Activated naive CD4-positive, alpha-beta T cell (primary cell): ENCODE measurements around the gene CD28.

ENCODE experiments used
- DNase-seq, 4 experiments: peaks; one replicate each; lab custom pipeline; 2025; lab: John Stamatoyannopoulos, UW

The CD28 gene

DNA sequence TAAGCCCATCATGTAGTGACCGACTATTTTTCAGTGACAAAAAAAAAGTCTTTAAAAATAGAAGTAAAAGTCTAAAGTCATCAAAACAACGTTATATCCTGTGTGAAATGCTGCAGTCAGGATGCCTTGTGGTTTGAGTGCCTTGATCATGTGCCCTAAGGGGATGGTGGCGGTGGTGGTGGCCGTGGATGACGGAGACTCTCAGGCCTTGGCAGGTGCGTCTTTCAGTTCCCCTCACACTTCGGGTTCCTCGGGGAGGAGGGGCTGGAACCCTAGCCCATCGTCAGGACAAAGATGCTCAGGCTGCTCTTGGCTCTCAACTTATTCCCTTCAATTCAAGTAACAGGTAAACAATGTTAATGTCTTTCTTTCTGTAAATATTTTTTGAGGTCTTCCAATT lies at the start of gene CD28:
Gene CD28 (plus strand): TSS at position 237 of the 400 bp plus-strand sequence. CDS start 58 bp downstream, at position 295.
- DNase-seq, result peak; percentile 53 to 76 (median 70)

DNA sequence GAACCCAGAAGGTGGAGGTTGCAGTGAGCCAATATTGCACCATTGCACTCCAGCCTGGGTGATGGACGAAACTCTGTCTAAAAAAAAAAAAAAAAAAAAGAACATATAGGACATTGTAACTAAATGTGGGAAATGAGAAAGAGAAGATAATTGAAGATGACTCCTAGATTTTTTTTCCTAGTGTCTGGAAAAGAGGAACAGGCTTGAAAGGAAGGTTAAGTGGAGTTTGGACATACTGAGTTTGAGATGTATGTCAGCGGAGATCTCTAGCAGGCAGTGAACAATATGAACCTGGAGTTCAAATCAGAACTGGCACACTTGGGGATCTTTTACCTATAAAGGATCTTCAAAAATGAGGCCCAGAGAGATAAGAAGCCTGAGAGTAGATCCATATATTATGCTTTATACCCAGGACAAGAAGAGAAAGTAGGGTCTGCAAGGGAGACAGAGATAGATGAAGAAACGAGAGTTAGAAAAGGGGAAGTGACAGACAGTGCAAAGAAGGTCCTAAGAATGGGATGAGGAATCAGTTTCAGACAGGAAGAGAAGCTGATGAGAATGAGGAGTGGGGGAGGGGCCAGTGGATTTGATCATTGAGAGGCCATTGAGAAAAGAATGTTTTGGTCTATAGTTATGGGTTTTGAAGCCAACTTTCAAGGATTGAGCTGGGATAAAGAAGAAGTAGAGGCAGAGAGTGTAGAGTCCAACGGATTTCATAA lies 46.9 kb upstream of the CD28 start:
- DNase-seq, result no peak

DNA sequence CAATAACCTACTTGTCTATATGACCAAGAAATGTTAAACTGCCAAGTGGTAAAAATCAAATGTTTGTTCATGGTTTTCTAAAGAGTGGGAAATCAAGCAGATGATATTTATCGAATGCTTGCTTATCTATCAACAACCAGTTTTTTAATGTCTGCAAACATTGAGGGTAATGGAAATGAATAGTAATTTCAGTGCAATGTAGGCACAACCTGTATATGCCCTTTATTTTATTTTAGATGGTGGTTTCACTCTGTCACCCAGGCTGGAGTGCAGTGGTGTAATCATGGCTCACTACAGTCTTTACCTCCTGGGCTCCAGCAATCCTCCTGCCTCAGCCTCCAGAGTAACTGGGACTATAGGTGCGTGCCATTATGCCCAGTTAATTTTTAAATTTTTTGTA lies 46.0 kb upstream of the CD28 start:
- no peak for DNase-seq

DNA sequence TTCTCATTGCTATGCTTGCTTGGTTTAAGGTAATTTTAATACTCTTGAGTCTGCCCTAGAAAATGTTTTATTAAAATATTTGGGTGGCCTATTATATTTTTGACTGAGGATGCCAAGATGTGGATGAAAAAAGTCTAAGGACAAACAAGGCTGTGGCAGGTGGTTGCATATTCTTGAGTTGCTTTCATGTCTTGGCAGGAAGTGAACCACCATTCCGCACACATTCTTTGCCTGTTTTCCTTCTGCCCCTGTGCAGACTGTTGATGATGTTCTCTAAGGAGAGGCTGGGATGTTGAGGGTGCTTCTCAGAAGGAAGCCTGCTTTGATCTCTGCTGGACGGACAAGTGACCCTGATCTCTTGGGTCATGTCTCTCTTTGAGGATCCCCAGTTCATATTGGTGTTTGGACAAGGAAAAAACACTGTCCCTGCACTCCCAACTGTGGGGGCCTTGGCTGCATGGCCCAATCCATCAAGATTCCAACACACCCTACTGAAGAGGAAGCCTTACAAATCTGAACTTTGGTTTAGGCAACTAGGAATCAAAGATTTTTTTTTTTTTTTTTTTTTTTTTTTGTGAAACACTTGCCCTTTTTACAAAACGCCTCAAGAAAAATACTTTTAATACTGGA lies 45.0 kb upstream of the CD28 start:
- no peak for DNase-seq

DNA sequence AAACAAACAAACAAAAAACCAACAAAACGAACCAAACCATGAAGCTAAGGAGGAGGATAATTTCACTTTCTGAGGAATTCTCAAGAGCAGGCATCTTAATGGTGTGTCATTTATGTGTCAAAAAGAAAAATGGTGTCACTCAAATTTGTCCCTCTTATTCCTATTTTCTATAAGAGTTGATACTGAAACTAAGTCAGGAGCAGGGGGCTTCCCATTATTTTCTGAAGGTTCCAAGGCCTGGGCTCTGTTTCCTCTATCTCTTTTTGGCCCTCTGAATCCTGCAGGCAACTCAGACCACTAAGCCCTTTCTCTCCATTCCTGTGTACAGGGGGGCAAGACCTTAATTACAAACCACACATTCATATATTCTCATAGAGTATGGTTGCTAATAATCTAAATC lies 44.0 kb upstream of the CD28 start:
- DNase-seq, result no peak

DNA sequence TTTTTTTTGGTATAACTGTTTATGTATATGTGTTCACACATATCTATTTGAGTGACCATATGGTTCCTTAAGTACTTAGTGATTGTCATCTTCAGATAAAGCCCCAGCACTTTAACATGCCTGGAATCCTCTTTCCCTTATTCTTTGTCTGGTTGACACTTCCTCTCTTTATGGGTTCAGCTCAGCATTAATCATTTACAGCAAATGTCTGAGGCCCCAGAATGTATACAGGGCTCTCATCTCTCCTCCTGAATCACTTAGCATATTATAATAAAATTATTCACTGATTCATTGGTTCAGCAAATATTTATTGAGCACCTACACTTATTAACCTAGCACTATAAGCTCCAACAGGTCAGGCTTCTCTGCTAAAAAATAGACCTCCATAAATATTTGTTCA lies 43.5 kb upstream of the CD28 start:
- DNase-seq, result no peak

DNA sequence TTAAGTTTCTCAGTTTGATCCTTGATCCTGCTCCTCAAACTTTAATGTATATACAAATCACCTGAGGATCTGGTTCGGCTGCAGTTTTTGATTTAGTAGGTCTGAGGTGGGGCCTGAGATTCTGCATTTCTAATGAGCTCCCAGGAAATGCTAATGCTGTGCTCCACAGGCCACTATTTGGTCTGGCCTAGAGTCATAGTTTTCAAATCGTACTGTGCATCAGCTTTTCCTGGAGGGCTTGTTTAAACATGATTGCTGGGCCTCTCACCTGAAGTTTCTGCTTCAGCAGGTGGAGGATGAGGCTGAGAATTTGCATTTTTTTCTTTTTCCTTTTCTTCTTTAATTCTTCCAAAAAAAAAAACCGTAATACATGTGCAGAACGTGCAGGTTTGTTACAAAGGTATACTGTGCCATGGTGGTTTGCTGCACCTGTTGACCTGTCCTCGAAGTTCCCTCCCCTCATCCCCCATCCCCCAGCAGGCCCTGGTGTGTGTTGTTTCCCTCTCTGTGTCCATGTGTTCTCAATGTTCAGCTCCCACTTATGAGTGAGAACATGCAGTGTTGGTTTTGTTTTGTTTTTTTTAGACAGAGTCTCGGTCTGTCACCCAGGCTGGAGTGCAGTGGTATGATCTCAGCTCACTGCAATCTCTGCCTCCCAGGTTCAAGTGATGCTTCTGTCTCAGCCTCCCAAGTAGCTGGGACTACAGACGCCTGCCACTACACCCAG lies 42.2 kb upstream of the CD28 start:
- DNase-seq, result no peak

DNA sequence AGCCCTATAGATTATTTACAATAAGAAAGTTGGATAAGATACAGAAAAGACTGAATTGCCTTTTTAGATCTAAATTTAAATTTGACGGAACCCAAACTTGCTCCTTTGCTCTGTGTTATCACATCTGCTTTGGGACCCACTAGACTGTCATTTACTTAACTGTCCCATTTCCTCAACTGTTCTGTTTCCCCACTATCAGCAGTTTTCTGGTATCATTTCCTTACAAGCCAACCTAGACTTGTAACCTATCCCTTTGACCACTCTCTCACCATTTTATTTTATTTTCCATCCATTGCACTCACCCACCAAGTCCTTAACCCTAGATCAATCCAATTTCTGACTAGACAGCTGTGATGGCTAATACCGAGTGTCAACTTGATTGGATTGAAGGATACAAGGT lies 38.6 kb upstream of the CD28 start:
- DNase-seq, result no peak

DNA sequence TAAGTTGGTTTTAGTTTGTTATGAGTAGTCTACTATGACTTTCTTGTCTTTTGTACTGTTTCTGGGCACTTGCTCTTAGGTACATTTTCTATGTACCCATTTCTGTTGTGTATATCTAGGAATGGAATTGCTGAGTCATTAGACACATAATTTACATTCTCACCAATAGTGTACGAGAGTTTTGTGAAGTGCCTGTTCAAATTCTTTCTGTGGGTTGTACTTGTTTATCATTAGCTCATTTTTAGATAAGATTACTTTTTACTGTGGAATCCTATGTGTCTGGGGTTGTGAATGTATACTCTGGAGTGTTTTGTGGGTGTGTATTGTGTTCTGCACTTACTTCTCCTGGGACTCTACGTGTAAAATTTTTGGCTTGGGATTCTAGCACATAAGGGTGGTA lies 36.6 kb upstream of the CD28 start:
- no peak for DNase-seq

DNA sequence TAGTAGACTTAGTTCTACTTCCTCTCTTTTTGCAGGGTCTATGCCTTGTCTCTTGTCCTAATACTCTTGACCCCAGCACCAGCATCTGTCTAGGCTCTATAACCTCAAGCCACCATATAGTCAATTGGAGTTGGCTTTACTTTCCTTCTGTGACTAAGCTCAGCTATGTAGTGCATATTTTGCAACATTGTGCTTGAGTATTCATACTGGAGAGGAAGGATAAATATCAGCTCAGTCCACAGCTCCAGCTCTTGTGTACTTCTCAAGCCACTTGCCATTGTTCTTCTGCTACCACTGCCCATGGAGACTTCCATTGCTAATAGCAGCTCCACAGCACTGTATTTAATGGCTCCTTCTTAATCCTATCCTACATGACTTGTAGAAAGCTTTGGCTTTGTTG lies 35.5 kb upstream of the CD28 start:
- DNase-seq, result no peak

DNA sequence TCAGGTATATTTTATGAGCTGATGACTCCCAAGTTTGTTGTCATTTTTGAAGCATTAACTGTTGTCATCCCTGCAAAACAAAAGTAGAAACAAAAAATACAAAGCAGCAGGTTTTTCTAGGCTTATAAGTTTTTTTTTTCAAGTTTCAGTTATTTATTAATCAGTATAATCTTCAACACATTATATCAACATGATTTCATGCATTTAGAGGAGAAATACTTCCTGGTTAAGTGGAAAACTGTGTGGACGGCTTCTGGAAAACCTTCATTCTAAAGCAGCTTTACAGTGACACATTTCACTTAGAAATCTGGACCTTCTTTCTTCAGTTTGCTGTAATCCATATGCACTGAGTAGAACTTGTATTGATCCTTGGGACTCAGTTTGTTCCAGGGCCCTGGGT lies 34.6 kb upstream of the CD28 start:
- no peak for DNase-seq

DNA sequence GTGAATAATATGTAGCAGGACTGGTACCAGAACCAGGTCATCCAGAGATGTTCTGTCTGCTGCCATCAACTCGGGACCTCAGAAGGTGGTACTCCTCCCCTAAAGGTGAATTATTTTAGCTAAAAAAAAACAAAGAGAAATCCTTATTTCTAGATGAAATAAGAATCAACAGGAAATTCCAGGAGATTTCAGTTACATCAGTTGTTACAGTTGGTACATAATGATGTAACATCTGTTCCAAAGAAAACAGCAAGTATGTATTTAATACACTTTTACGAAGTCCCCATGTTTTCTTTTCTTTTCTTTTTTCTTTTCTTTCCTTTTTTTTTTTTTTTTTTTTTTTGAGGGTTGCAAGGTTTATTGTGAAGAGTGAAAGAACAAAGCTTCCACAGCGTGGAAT lies 33.6 kb upstream of the CD28 start:
- no peak for DNase-seq

DNA sequence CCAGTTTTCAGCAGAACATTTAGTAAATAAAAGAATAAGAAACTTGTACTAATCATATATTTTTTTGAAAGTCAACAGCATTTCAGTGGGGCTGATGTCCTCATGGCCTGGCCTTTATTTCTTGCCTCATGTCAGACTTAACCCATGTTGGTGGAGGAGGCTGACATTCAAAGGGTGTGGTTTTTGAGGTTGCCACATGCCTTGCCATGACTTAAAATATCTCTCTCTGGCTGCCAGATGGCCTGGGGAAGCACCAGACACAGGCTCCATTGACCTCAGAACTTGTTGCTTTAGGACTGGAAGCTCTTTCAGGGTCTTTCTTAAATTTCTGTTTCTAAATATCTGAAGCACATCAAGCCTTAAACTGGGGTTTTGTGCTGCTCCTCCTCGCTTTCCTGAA lies 32.5 kb upstream of the CD28 start:
- DNase-seq, result no peak

DNA sequence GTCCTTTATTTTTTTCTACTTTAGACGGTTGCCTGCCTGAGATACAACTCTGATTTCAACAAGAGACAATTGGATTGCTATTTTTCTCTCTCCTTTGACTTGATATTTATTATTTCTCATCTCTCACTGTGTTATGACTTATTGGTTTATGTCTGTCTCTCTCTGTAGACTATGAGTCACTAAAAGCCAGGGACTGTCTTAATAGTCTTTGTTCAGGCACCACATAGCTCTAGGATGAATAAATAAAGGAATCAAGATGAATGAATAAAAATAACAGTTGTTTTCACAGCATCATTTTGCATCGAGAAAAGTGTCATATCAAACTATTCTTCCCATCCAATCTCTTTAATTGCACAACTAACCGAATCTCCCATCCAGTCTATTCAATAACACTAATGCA lies 31.4 kb upstream of the CD28 start:
- no peak for DNase-seq

DNA sequence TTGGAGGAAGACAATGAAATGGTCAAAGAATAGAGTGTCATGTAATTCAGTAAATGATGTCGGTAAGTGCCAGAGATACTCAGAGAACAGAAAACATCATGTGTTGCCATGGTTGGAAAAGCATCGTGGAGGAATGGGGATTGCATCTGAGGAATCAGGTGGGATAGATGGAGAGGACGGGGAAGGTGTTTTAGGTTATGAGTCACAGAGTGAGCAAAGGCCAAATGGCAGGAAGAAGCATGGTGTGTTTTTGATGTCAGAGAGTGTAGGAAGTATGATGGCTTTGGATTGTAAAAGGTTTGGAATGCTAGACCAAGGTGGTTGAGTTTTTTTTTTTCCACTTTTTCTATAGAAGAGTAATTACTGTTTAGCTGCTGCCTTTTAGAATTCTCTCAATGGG lies 27.5 kb upstream of the CD28 start:
- no peak for DNase-seq

DNA sequence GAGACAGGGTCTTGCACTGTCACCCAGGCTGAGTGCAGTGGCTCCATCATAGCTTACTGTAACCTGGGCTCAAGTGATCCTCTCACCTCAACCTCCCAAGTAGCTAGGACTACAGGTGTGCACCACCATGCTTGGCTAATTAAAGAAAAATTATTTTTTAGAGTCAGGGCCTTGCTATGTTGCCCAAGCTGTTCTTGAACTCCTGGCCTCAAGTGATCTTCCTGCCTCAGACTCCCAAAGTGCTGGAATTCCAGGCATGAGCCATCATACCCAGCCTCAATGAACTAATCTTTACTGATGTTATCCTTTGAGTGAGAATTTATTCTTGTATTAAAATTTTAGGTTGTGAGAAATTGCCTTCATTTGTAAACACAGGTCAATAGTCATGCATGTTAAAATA lies 27.0 kb upstream of the CD28 start:
- no peak for DNase-seq

DNA sequence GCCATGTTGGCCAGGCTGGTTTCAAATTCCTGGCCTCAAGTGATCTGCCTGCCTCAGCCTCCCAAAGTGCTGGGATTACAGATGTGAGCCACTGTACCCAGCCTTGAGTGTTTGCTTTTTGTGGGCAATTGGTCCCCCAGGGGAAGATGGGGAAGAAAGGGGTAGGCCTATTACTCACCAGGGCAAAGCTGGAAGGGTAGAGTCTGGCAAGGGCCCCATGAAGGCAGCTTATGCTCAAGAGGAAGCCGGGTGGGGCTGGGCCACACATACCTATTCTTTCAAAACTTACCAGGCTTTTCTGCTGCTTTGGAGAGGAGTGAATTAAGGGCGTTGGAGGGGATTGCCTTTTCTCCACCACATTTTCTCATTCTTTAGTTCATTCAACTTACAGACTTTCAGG lies 24.5 kb upstream of the CD28 start:
- DNase-seq, result peak in 1 of 4 experiments; percentile 2

DNA sequence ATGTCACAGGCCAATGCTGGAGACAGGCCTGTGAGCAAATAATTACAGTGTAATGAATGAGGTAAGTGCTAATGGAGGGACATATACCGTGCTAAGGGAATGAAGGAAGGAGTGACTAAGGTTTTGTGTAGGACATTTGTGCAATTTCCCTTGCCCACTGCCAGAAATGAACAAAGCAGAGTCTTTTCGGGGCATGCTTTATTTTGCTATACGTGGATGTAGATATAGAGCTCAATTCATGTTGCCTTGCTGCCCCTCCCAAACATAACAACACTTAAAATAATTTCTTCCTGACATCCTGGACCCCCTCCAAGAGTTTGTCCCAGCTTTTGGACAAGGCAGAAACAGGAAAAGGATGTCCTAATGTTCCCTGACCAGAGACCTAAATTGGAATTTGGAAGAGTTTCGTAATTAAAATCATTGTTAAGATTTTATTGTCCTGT lies 23.7 kb upstream of the CD28 start:
- DNase-seq, result no peak

DNA sequence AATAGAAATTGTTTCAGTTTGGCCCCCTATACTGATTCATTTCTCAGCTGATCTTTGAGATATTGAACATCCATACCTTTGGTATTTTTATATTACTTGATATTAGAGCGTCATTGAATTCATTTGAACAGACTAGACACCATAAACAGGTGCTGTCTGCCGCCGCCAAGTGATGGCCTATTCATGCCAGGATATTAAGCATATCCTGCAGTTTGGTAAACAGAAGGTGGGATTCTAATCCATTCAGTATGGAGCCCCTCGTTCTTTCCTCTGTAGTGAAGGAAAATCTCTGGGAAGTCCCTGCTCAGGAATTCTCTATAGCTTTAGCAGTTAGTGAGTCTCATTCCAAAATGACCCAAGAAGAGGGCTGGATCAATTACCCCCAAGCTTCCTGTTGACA lies 23.0 kb upstream of the CD28 start:
- no peak for DNase-seq

DNA sequence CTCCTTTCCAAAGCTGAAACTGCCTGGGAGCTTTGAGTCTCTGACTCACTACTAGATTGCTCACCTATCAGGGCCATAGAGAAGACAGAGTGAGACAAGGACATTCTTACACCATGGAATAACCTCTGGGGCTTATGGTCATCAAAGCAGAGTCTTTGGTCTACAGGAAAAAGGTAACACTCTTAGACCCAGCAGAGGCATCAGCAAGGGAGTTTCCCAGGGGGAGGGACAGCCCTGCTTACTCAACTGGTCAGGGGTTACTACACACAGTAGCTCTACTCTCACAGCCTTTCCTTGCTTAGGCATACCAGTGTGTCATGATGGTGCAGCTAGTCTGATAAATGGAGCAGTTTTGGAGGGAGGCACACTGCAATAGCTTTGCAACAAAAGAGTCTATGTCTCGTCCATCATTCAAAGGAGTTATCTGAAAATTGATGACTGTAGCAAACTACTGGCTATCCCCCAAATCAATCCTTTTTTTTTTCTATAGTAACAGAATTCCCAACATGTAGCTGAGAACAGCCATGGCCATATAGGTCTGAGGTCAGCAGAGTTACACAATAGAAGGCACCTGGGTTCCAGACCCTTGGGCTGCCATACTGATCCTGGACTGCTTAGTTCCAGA lies 22.4 kb upstream of the CD28 start:
- DNase-seq, result no peak

DNA sequence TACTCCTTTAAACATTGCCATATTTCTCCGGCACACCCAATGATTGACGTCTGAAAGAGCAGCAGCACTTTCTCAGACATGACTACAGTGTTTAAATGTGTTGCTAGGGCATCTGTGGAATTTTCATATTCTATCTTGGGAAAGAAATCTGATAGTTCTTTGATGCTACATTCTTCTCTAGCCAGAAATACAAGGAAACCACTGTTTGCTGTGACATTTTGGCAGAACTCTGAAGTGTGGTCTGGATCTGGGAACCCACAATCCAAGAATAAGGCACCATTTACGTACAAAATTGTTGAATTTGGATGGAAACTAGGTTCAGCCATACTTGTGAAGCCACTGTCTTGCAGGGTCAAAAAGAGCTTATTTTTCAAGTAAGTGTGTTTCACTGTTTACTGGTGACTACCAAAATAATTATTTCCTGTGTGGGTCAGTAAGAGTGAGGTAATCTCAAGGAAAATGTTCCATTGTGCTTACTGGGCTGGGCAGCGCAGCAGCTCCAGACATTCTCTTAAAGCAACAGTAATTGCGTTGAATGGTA lies 21.3 kb upstream of the CD28 start:
- DNase-seq, result no peak

DNA sequence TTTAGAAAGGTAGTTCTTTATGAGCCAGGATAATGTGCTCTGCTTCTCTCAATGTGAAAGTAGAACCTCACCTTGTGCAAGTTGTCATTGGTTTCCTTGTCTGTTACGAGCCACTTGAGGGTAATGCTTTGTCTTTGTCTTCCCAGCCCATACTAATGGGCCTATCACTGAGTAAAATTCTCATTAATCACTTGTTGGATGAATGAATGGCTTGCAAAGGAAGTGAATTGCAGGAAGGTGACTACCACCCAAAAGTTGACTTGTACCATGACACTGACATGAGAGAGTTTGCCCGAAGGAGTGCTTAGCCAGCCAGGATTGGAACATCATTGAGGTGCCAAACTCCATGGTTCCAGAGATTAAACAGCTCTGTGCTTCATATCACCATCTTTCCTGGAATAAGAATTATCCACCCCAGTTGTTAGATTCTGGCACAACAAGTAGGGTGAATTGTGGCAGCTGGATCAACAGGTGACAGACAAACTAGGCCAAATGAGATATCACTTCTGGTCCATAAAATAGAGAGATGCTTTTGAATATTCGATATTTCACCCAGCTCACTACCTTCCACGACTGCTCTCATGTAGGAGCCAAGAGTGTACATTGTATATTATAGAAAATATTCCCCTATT lies 20.5 kb upstream of the CD28 start:
- no peak for DNase-seq
